GOT3 (cell line): Measurements from ENCODE around the gene VAV2.
"Not testable (repeated sequence)": the region's sequence is repeated elsewhere in the genome, so short reads cannot be mapped to it uniquely, and the experiment has no call there.

ENCODE experiments used
- DNase-seq: peaks from one replicate; lab custom pipeline; 2025; ENCODE audit warnings: mixed read lengths; lab: John Stamatoyannopoulos, UW

VAV2 gene

DNA sequence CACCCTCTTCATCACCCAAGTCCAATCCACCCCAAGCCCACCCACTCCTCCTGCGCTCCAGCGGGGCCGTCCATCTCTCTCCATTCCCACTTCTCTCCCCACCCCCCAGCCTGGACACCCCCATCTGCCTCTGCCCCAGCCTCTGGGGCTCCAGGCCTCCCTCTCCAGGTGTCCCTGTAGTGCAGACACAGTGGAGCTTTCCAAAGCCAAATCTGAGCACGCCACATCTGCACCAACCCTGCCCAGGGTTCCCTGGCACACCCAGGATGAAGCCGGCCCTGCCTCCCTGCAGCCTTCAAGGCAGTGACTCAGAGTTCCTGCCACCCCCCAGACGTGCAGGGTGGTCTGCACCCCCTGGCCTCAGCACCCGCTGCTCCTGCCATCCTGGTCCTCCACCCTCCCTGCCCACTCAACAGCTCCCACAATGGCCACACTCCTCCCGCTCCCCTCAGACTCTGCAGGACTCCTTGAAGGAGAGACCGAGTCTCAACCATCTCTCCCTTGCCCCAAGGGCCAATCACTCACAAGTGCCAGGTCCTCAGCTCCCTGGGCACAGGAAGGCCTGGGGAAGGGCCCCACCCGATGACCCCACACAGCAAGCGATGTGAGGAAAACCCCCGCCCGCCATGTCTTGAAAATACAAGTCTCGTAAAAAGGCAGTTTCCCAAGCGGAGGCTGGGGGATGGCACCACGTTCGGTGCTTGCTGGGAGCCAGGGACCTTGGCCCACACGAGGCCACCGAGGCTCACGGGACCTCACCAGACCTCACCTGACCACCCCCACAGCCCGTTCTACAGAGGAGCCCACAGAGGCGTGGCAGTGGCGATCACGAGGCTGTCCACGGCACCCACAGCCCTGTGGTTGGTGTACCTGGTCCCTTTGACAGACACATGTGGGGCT, 22.2 kb downstream of the VAV2 start:
- DNase-seq = no peak

DNA sequence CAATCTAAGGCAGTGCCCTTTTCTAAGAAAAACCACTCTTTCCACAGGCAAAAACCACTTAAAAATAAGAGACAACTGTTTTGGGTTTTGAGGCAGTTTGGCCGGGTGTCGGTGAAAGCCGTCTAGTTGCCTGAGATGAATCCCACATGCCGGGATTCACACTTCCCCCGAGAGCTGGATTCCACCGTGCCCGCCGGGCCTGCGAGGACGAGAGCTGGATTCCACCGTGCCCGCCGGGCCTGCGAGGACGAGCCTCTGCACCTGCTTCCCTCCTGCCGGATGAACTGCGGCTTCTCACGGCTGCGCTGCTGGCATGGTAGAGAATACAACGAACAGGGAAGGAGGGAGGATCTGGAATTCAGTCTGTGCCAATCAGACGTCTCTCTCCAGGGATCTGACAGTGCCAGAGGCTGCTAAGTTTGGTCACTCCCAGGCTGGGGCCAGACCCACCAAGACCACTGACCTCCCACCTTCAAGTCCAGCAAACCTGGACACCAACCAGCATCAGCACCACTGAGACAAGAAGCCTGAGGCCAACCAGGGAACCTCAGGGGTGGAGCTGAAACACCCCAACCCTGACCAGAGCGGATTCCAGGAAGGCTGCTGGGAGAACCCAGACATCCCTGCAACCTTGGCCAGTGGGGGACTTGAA, 23.0 kb downstream of the VAV2 start:
- DNase-seq = no peak

DNA sequence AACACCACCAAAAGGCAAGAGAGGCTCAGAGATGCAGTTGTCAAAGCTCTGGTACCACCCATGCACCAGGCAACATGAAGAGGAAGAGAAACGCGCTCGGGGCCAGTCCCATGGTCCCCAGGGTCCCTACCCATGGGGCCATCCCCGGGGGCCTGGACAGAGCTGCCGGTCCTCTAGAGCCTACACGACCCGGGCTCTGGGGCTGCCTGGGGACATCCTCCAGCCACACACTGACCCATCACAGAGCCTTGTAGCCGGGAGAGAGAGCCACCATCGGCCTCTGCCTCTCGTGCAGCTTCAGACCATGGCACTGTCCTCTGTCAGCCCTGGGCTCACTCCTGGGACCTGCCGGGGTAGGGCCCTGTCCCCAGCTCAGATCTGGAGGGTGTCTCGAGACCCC, 23.7 kb downstream of the VAV2 start:
- no peak for DNase-seq

DNA sequence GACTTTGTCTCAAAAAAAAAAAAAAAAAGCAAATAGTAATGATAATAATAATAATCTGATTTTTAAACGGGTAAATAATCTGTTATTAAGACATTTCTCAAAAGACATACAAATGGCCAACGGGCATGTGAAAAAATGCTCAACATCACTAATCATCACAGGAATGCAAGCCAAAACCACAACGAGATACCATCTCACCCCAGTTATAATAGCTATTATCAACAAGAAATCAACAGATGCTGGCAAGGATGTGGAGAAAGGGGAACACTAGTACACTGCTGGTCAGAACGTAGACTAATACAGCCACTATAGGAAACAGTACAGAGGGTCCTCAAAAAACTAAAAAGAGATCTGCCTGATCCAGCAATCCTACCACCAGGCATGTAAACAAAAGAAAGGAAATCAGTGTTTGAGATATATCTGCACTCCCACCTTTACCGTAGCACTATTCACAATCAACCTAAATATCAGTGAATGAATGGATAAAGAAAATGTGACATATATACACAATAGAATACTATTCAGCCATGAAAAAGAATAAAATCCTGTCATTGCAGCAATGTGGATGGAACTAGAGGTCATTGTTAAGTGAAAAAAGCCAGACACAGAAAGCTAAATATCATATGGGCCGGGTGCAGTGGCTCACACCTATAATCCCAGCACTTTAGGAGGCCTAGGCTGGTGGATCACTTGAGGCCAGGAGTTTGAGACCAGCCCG, 24.9 kb downstream of the VAV2 start:
- DNase-seq = no peak

GRCh38 chr9:133964463-133964862, 27.7 kb downstream of the VAV2 start:
- no peak for DNase-seq

DNA sequence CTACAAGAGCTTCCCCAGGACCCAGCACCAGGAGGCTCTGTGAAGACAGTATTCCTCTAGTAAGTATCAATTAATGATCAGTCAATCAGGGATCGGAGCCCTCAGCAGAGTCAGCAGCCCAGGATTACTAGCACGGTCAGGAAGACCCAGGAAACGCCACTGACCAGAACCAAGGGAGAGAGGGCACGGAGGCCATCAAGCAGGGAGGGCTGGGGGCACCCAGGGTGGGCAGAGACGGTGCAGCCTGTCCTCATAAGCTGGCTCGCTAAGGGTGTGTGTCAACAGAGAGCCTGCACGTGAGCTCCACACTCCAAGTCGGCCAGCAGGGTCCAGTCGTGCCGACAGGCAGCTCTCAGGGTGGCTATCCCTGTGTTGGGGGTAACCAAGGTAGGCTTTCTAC, 29.0 kb downstream of the VAV2 start:
- no peak for DNase-seq

DNA sequence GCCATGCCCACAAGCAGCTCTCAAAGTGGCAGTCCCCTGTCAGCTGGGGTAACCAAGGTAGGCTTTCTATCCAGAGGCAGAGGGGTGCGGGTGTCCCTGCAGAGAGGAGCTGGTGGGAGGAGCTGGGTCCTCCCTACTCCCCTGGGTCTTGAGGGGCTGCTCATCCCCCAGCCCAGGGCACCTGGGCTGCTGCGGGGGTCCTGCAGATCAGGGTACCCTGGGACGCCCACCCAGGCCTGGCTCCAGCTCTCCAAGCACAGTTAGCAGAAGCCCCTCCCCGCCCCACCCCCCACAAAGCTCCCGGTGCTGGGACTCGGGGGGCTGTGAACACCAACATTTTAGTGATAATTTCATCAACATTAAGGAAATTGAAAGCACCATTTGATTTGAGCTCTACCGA, 29.8 kb downstream of the VAV2 start:
- DNase-seq = no peak

DNA sequence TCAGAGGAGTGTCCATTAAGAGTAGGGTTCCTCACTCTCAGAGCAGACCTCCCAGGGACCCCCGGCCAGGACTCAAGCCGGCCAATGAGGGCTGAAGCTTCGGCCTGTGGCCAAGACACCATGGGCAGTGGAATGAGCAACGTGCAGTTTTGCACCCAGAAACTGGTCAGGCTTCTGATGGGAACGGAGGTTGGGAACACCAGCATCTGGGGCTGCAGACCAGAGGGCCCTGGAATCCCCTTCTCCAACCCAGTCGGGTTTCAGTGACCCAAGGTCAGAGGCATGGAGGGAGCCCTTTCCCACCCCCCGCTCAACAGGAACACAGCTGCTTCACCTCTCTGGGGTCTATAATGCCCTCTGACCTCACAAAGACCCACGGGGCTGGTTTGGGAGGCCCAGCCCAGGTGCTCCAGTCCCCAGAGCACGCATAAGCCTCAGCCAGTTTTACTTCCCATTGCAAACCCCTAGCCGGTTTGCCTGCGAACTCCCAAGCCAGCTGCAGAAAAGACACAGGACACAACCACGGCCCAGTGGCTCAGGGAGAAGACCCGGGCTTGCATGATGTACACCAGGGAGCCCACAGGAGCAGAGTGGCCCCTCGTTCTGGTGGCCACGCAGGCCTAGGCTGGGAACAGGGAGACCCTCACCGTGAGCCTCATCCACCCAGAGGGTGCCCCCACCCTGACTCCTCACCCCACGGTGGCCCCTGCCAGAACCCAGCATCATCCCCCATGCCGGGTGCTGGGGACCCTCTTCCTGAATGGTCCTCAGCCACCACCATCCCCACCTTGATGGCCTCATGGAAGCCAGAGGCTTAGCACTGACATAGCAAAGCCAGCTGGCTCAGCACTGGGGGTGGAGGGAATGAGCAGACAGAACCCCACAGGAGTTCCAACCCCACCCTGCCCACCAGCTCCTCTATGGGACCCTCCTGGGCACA, 30.6 kb downstream of the VAV2 start:
- no peak for DNase-seq

DNA sequence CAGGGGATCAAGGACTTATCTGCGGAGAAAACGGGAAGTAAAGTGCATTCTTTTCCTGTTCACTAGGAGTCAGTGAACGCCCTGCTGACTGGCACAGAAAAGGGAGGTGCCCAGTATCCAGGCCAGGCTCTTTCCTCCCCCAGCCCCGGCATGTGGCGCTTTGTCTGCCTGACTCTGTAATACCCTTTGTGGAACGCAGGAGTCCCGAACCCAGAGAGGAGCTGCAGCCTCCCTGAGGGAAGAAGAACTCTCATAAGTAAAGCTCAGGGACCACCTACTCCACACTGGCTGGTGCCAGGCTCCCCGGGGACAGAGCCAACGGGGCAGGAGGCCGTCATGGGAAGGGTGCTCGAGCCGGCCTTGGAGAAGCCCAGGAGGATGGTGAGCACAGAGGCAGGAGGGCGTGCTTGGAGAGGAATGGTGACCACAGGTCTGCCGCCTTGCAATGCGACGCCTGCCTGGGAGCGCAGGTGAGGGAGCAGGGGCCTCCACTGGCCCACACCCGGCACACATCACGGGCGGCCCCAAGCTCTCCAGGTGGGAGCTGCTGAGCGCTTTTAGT, 31.5 kb downstream of the VAV2 start:
- DNase-seq = no peak

DNA sequence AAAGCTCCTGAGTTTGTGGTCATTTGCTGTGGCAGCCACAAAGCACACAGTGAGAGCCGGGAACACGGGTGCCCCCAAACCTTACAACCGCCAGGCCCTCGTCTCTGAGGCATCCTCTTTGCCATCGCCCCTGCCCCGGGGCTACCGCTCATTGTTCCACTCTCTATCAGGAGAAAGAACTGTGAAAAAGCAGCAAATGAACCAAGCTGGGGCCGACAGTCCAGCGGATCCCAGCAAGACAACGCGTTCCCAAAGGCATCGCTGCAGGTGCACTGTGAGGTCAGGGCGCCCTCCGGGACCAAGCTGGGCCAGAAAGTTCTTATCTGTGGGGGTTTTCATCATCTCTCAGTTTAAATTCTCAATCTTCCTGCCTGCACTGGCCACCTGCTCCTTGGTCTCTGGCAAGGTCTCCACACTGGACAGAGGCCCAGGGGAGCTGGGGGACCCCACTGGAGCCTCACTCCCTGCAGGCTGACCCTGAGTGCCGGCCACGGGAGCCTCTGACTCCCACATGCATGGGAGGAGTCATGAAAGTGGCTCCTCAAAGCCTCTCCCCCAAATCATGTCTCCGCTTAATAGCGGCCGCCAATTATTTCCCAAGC, 32.1 kb downstream of the VAV2 start:
- no peak for DNase-seq

- no peak for DNase-seq
Observed at GRCh38 chr9:133959171-133959570, 33.0 kb downstream of the VAV2 start.

DNA sequence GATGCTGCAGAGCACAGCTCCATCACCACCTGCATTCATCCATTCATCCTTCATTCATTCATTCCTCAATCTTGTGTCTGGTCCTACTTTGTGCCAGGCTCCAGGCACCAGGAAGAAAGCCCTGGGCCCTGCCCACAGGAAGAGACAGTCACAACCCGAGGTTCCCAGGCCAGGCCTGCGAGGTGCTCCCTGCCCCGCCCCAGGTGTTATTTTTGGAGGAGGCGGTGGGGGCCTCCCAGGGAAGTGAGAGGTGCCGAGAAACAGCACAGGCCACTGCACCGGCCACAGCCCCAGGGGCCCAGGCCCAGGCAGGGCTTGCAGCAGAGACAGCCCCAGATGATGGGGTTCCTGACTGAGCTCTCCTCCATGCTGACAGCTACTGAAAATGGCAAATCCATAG, 33.4 kb downstream of the VAV2 start:
- DNase-seq = no peak

DNA sequence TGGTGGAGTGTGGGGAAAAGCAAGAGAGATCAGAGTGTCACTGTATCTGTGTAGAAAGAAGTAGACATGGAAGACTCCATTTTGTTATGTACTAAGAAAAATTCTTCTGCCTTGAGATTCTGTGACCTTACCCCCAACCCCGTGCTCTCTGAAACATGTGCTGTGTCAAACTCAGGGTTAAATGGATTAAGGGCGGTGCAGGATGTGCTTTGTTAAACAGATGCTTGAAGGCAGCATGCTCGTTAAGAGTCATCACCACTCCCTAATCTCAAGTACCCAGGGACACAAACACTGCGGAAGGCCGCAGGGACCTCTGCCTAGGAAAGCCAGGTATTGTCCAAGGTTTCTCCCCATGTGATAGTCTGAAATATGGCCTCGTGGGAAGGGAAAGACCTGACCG, 34.4 kb downstream of the VAV2 start:
- not testable (repeated sequence) for DNase-seq

DNA sequence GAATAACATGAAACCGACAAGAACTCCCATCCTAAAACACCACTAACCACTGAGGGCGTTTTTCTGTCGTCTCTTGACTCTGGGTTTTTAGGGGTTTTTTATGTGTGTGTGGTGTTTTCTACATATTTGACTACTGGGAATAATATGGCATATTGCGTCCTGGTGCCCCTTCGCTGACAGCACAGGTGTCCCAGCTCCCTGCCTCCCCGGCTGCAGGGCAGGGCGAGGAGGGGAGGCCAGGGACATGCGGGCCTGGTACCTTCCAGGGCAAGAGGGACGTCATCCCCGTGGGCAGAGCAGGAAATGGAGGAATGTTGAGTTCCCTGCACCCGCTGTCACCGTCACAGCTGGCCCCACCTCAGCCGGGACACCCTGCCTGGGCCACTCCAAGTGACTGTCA, 34.8 kb downstream of the VAV2 start:
- DNase-seq = no peak

GRCh38 chr9:133956520-133957076, 35.5 kb downstream of the VAV2 start:
- DNase-seq = no peak

DNA sequence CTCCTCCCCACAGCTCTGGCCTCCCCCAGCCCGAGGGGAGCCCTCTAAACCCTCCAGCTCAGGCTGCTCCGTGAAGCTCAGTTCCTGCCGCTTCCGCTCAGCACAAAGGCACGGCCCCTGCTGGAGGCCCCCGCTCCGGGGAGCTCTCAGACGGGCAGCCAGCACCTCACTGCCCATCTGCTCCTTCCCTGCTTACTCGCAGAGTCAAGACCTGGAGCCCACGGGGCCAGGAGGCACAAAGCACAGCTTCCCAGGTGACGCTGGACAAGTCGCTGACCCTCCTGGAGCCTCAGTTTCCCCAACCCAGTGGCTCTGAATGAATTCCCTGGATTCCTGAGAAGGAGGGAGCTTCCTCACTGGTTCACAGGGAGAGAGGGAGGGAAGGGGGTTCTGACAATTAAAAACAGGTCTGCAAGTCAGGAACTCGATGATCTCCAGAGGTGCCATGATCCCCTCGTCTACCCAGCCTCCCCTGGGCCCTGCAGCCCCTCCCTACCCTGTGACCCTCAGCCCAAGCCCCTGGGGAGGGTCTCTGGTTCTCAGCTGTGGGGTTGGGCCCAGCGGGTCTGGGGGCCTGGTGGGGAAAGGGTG, 36.2 kb downstream of the VAV2 start:
- DNase-seq = no peak

DNA sequence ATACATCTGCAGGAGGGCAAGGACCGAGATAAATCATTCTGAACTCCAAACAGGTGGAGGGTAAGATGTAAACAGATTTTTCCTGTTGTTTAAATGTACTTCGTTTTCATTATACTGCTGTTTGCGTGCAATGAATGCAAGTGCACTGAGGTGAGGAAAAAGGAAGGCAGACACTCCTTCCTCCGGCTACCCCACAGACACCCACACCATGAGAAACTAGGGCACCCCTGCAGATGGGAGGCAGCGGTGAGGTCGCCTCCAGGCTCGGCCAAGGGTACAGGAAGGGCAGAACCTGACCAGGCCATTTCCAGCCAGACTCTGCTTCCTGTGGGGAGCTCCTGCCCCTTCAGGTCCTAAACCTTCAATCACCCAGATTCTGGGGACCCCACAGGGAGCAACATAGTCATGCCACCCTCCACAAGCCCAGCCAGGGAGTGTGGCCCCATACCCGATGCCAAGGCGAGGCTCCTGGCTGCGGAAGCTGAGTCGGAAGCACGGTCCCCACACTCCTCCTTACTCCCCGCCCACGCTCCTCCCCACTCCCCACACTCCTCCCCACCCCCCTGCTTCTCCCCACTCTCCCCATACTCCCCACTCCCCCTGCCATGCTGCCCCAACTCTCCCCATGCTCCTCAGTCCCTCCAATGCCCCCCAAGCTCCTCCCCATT, 37.1 kb downstream of the VAV2 start:
- no peak for DNase-seq

DNA sequence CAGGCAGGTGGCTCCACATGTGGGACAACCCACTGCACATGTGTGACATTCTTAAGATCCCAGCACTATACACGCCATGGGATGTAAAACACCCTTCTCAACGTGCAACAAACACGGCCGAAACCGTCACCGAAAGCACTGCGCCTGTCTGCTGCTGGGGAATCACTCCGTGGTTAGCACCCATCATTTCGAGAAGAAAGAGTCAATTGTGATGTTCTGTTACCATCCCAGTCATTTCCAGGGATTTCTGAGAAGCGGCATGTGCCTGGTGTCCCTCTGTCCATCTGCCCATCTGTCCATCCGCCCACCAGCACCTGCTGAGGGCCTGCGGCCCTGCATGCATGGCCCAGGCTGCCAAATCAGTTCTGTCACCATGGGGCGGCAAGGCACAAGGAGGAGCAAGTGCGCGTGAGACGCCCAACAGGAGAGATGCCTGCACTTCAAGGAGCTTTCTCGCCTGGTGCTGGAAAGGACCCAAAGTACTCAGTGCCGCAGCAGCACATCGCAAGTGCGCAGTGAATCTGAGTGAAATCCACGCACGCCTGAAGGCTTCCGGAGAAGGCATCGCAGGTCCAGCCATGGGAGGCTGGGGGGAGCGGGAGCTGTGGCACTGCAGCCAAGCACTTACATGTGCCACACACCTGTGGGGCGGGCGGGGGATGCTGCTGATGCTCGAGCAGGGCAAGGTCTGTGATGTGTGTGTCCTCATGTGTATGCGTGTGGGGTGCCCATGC, 38.0 kb downstream of the VAV2 start:
- DNase-seq = no peak

DNA sequence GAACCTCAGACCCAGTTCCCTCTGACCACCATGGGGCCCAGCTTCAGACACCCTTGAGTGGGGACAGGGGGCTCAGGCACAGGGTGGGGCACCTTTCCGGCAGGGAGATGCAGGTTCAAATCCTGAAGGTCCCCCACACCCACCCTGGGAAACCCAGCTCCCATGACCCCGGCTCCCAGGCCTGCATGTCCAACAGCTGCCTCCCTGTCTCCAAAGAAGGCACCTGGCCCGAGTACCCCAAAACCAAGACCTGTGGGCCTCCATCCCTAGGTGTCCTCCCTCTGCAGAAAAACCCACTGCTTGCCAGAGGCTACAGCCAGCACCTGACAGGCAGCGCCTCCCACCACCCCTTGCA, 38.5 kb downstream of the VAV2 start:
- DNase-seq = no peak
